Body of pancreas (tissue), 4 donors: Measurements from ENCODE around the gene CPSF3.

Source experiments
- POLR2A ChIP-seq, 3 donors: fragments of 450-650 bp; IDR thresholded peaks; one replicate each; pipeline ENCODE4 v1.6.1; 2016; ENCODE audit warnings: antibody characterized with exemption in 3 of 3, mild to moderate bottlenecking in 2 of 3
- TF ChIP-seq, protein P1 (sequence below), 7 experiments: fragments of 450-650 bp in 4 of 7; fragments of 200-600 bp in 3 of 7; sonication (generic) in 3 of 7; IDR thresholded peaks; one replicate each; pipeline ENCODE4 v1.5.1; 2016 to 2019; ENCODE audit warnings: antibody characterized with exemption in 7 of 7

DNA sequence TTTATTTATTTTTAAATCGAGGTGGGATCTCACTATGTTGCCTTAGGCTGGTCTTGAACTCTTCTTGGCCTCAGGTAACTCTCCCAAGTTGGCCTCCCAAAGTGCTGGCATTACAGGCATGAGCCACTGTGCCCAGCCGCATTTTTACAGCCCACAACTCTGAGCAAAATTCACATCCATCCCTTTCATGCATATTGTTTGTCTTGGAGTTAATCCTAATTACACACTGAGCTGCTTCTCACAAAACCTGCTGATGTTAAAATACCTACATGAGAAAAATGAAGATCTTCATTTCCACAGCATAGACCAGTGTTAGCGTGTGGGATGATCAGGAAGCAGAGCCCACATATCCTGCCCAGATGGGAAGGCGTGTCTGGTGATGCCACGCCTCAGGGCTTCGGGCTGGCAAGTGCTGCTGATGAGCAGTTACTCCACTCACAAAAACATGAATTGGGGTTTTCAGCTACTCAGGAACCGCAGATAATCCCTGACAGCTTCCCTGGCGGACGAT is 14.8 kb upstream of the CPSF3 start:
- TF ChIP-seq, protein P1, sequence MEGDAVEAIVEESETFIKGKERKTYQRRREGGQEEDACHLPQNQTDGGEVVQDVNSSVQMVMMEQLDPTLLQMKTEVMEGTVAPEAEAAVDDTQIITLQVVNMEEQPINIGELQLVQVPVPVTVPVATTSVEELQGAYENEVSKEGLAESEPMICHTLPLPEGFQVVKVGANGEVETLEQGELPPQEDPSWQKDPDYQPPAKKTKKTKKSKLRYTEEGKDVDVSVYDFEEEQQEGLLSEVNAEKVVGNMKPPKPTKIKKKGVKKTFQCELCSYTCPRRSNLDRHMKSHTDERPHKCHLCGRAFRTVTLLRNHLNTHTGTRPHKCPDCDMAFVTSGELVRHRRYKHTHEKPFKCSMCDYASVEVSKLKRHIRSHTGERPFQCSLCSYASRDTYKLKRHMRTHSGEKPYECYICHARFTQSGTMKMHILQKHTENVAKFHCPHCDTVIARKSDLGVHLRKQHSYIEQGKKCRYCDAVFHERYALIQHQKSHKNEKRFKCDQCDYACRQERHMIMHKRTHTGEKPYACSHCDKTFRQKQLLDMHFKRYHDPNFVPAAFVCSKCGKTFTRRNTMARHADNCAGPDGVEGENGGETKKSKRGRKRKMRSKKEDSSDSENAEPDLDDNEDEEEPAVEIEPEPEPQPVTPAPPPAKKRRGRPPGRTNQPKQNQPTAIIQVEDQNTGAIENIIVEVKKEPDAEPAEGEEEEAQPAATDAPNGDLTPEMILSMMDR (IDR thresholded peaks at IDR 0.05): no peak
- no peak for TF ChIP-seq POLR2A (IDR thresholded peaks at IDR 0.05)
